Epithelial cell of prostate (primary cell): ENCODE results near the gene LMF1.

Experiments
- DNase-seq: peaks from one replicate; pipeline ENCODE4 v3.0.0-alpha.2; 2011; ENCODE audit warnings: low read depth, low spot score
- H3K27ac ChIP-seq: fragments of 450-650 bp; 2 replicates; pipeline ENCODE4 v1.5.1; 2017; ENCODE audit warnings: mild to moderate bottlenecking

Gene LMF1

GRCh38 chr16:986411-986810 lies 15.6 kb upstream of the LMF1 start:
- H3K27ac ChIP-seq: no peak overlapping the region
- no peak for DNase-seq

GRCh38 chr16:985646-986400 lies 15.0 kb upstream of the LMF1 start:
- no peak for DNase-seq
- no peak overlapping the region for H3K27ac ChIP-seq

GRCh38 chr16:984736-985636 lies 14.2 kb upstream of the LMF1 start:
- no peak for DNase-seq
- H3K27ac ChIP-seq: no peak overlapping the region

- H3K27ac ChIP-seq: no peak overlapping the region
- DNase-seq: no peak
Measured at GRCh38 chr16:984121-984694, 13.4 kb upstream of the LMF1 start.

- no peak for DNase-seq
- H3K27ac ChIP-seq: no peak overlapping the region
Measured at GRCh38 chr16:983044-984030, 12.6 kb upstream of the LMF1 start.

GRCh38 chr16:982145-983043 lies 11.6 kb upstream of the LMF1 start:
- H3K27ac ChIP-seq: no peak overlapping the region
- DNase-seq: no peak

- DNase-seq: no peak
- H3K27ac ChIP-seq: no peak within 1 kb of the TSS
Measured at GRCh38 chr16:981695-982144, 10.9 kb upstream of the LMF1 start, which contains the start of gene SOX8. Gene SOX8 (plus strand): TSS chr16:981770. CDS start chr16:981923, 153 bp downstream.

GRCh38 chr16:980595-980854 lies 9.7 kb upstream of the LMF1 start:
- no peak for DNase-seq
- H3K27ac ChIP-seq: no peak overlapping the region

- DNase-seq: no peak
- no peak overlapping the region for H3K27ac ChIP-seq
Measured at GRCh38 chr16:979859-980594, 9.2 kb upstream of the LMF1 start.

- no peak for DNase-seq
- no peak overlapping the region for H3K27ac ChIP-seq
Measured at GRCh38 chr16:979147-979546, 8.4 kb upstream of the LMF1 start.

GRCh38 chr16:978403-978802 lies 7.6 kb upstream of the LMF1 start:
- H3K27ac ChIP-seq: no peak overlapping the region
- no peak for DNase-seq

- DNase-seq: no peak
- H3K27ac ChIP-seq: no peak overlapping the region
Measured at GRCh38 chr16:977896-978295, 7.1 kb upstream of the LMF1 start.

- no peak for DNase-seq
Measured at GRCh38 chr16:977081-977701, 6.4 kb upstream of the LMF1 start.

GRCh38 chr16:976389-976931 lies 5.7 kb upstream of the LMF1 start:
- no peak for DNase-seq

More at GRCh38 chr16:977081-977701, 6.4 kb upstream of the LMF1 start:
- no peak overlapping the region for H3K27ac ChIP-seq

GRCh38 chr16:975291-975690 lies 4.5 kb upstream of the LMF1 start:
- DNase-seq: no peak
- H3K27ac ChIP-seq: no peak overlapping the region

More at GRCh38 chr16:976389-976931, 5.7 kb upstream of the LMF1 start:
- H3K27ac ChIP-seq: no peak overlapping the region

- no peak overlapping the region for H3K27ac ChIP-seq
- no peak for DNase-seq
Measured at GRCh38 chr16:974611-975261, 4.0 kb upstream of the LMF1 start.

GRCh38 chr16:974001-974601 lies 3.3 kb upstream of the LMF1 start:
- no peak for DNase-seq
- H3K27ac ChIP-seq: no peak overlapping the region
